WTC11 (cell line): ENCODE data around the gene TOGARAM2. TPM values are rescaled to one million over a fixed set of nuclear protein-coding genes. Genes with fewer than 3 reads are reported as not detected.

Source experiments
- ATAC-seq: fragments of 200-7000 bp; cut with Tn5 transposase; 2 replicates; pipeline ENCODE4 v1.10.0; 2021; ENCODE audit warnings: mild to moderate bottlenecking, moderate library complexity
- CTCF ChIA-PET: fragments of 300-600 bp; sonication (Branson Sonifier 250); formaldehyde crosslinking; loops from one replicate; lab custom pipeline; 2021; ENCODE audit warnings: antibody characterized with exemption; lab: Charles Lee
- POLR2A ChIA-PET: fragments of 350-600 bp; sonication (Branson Sonifier 250); formaldehyde crosslinking; loops from one replicate; lab custom pipeline; 2021; ENCODE audit warnings: antibody characterized with exemption; lab: Charles Lee
- DNase-seq: peaks from one replicate; pipeline ENCODE4 v3.0.0; 2021; ENCODE audit warnings: low spot score
- H3K27ac Mint-ChIP-seq: 2 replicates; pipeline ENCODE4 v1.8.0; 2021; ENCODE audit warnings: mixed read lengths
- H3K27me3 Mint-ChIP-seq: 2 replicates; pipeline ENCODE4 v1.8.0; 2021; ENCODE audit warnings: low read depth, mild to moderate bottlenecking, moderate library complexity, mixed read lengths
- H3K36me3 Mint-ChIP-seq: 2 replicates; pipeline ENCODE4 v1.8.0; 2021; ENCODE audit warnings: mixed read lengths
- H3K4me1 Mint-ChIP-seq: 2 replicates; pipeline ENCODE4 v1.8.0; 2022; ENCODE audit warnings: mixed read lengths
- H3K4me3 Mint-ChIP-seq: 2 replicates; pipeline ENCODE4 v1.8.0; 2021; ENCODE audit warnings: mild to moderate bottlenecking, moderate library complexity, mixed read lengths
- H3K9me3 Mint-ChIP-seq: 2 replicates; pipeline ENCODE4 v1.8.0; 2021; ENCODE audit warnings: mixed read lengths
- ARID4B ChIP-seq: sonication (generic); formaldehyde crosslinking; IDR thresholded peaks from 2 replicates; pipeline ENCODE4 v1.8.0; 2023; ENCODE audit warnings: missing genetic modification reagents, mild to moderate bottlenecking, borderline replicate concordance
- ATF1 ChIP-seq: sonication (generic); formaldehyde crosslinking; IDR thresholded peaks from 2 replicates; pipeline ENCODE4 v1.8.1; 2023; ENCODE audit warnings: mild to moderate bottlenecking, moderate library complexity, missing genetic modification reagents
- ATF2 ChIP-seq: sonication (generic); formaldehyde crosslinking; IDR thresholded peaks from 2 replicates; pipeline ENCODE4 v1.8.1; 2022; ENCODE audit warnings: low read depth, missing genetic modification reagents, borderline replicate concordance
- CDX4 ChIP-seq: fragments of 250-450 bp; sonication (Bioruptor Pico); IDR thresholded peaks from 2 replicates; pipeline ENCODE4 v1.9.0; 2021; ENCODE audit warnings: moderate library complexity, mild to moderate bottlenecking, inconsistent platforms, borderline replicate concordance
- E2F5 ChIP-seq: sonication (generic); formaldehyde crosslinking; IDR thresholded peaks from 2 replicates; pipeline ENCODE4 v1.8.1; 2022; ENCODE audit warnings: mild to moderate bottlenecking, moderate library complexity, missing genetic modification reagents
- EMX1 ChIP-seq: fragments of 250-450 bp; sonication (Bioruptor Pico); IDR thresholded peaks from 2 replicates; pipeline ENCODE4 v1.8.0; 2021; ENCODE audit warnings: mild to moderate bottlenecking
- ESRRA ChIP-seq: sonication (generic); formaldehyde crosslinking; IDR thresholded peaks from 2 replicates; pipeline ENCODE4 v1.8.1; 2022; ENCODE audit warnings: mild to moderate bottlenecking, missing genetic modification reagents, borderline replicate concordance
- ETV6 ChIP-seq: sonication (generic); formaldehyde crosslinking; IDR thresholded peaks from 2 replicates; pipeline ENCODE4 v1.8.1; 2022; ENCODE audit warnings: mild to moderate bottlenecking, missing genetic modification reagents
- FOXK1 ChIP-seq: sonication (generic); formaldehyde crosslinking; IDR thresholded peaks from 2 replicates; pipeline ENCODE4 v1.8.0; 2022; ENCODE audit warnings: mild to moderate bottlenecking, moderate library complexity, missing genetic modification reagents
- FOXP1 ChIP-seq: sonication (generic); formaldehyde crosslinking; IDR thresholded peaks from 2 replicates; pipeline ENCODE4 v1.8.0; 2022; ENCODE audit warnings: missing genetic modification reagents, mild to moderate bottlenecking, moderate library complexity, borderline replicate concordance
- FOXP4 ChIP-seq: sonication (generic); formaldehyde crosslinking; IDR thresholded peaks from 2 replicates; pipeline ENCODE4 v1.8.0; 2022; ENCODE audit warnings: mild to moderate bottlenecking, missing genetic modification reagents
- GTF2I ChIP-seq: fragments of 250-450 bp; sonication (Bioruptor Pico); conservative IDR thresholded peaks from 2 replicates; pipeline ENCODE4 v1.4.0; 2021; ENCODE audit warnings: mild to moderate bottlenecking
- IRF2 ChIP-seq: sonication (generic); formaldehyde crosslinking; IDR thresholded peaks from 2 replicates; pipeline ENCODE4 v1.8.0; 2022; ENCODE audit warnings: low read depth, missing genetic modification reagents, borderline replicate concordance
- NR1H2 ChIP-seq: sonication (generic); formaldehyde crosslinking; IDR thresholded peaks from 2 replicates; pipeline ENCODE4 v1.9.0; 2021; ENCODE audit warnings: mild to moderate bottlenecking, moderate library complexity, missing genetic modification reagents
- OVOL2 ChIP-seq: fragments of 250-450 bp; sonication (Bioruptor Pico); IDR thresholded peaks from 2 replicates; pipeline ENCODE4 v1.9.0; 2021; ENCODE audit warnings: mild to moderate bottlenecking, borderline replicate concordance
- PRRX2 ChIP-seq: fragments of 250-450 bp; sonication (Bioruptor Pico); IDR thresholded peaks from 2 replicates; pipeline ENCODE4 v1.8.0; 2021; ENCODE audit warnings: mild to moderate bottlenecking
- RORB ChIP-seq: fragments of 250-450 bp; sonication (Bioruptor Pico); IDR thresholded peaks from 2 replicates; pipeline ENCODE4 v1.9.0; 2021; ENCODE audit warnings: mild to moderate bottlenecking
- ZNF219 ChIP-seq: sonication (generic); formaldehyde crosslinking; IDR thresholded peaks from 2 replicates; pipeline ENCODE4 v1.8.0; 2023; ENCODE audit warnings: missing genetic modification reagents, mild to moderate bottlenecking, borderline replicate concordance
- ZNF232 ChIP-seq: sonication (generic); formaldehyde crosslinking; IDR thresholded peaks from 2 replicates; pipeline ENCODE4 v1.8.0; 2022; ENCODE audit warnings: mild to moderate bottlenecking, missing genetic modification reagents
- total RNA-seq: library from RNA; stranded (reverse); gene quantifications from 3 replicates; pipeline ENCODE4 v1.2.3, GENCODE V29; 2021
- TF ChIP-seq, protein P1 (sequence below): fragments of 250-450 bp; sonication (Bioruptor Pico); conservative IDR thresholded peaks from 2 replicates; pipeline ENCODE4 v1.9.0; 2021; ENCODE audit warnings: mild to moderate bottlenecking
- TF ChIP-seq, protein P2 (sequence below): sonication (generic); formaldehyde crosslinking; IDR thresholded peaks from 2 replicates; pipeline ENCODE4 v1.8.1; 2023; ENCODE audit warnings: mild to moderate bottlenecking, moderate library complexity, missing genetic modification reagents

The TOGARAM2 gene
- total RNA-seq, 1 experiment from 2014 or later = 1.0 TPM

- no peak for TF ChIP-seq E2F5 (CRISPR knock-in tag)
- no peak for TF ChIP-seq ATF1 (CRISPR knock-in tag)
- TF ChIP-seq PRRX2 (CRISPR knock-in tag) = no peak
- TF ChIP-seq FOXP1 = no peak
- no peak for TF ChIP-seq NR1H2 (CRISPR knock-in tag)
- TF ChIP-seq CDX4 (CRISPR knock-in tag) = no peak
- no peak for TF ChIP-seq ZNF219 (CRISPR knock-in tag)
- DNase-seq (no peak), ATAC-seq (no peak)
- Mint-ChIP-seq H3K36me3 (no peaks in the 10 kb centered on the region), H3K9me3 (0 out of 2 replicates have a peak, but pooled peaks cover 3% of the 10 kb centered on the region), H3K27me3 (no peaks in the 10 kb centered on the region), H3K27ac (no peak overlapping the region), H3K4me1 (no peaks in the 10 kb centered on the region), H3K4me3 (no peak overlapping the region)
- ChIA-PET CTCF (no interaction called here), POLR2A (no interaction called here)
Observed at GRCh38 chr2:28981620-28982376, 700 bp downstream of the TOGARAM2 start.

- no peak overlapping the region for H3K27ac Mint-ChIP-seq
- POLR2A ChIA-PET = no interaction called here
- DNase-seq (no peak), ATAC-seq (no peak)
- CTCF ChIA-PET = interaction anchor here (1.0 kb wide), 1 partner anchor 219 kb away, joined by 3 read pairs; no protein-coding TSS in a partner anchor
- H3K27me3 Mint-ChIP-seq = no peaks in the 10 kb centered on the region
- H3K4me3 Mint-ChIP-seq = no peak overlapping the region
- H3K4me1 Mint-ChIP-seq = no peaks in the 10 kb centered on the region
- 0 out of 2 replicates have a peak, but pooled peaks cover 3% of the 10 kb centered on the region for H3K9me3 Mint-ChIP-seq
- no peaks in the 10 kb centered on the region for H3K36me3 Mint-ChIP-seq
- TF ChIP-seq FOXP4 (CRISPR knock-in tag) (no peak), ZNF232 (CRISPR knock-in tag) (no peak), FOXK1 (no peak), ARID4B (CRISPR knock-in tag) (no peak), IRF2 (CRISPR knock-in tag) (no peak), ETV6 (CRISPR knock-in tag) (no peak), GTF2I (no peak), OVOL2 (no peak), EMX1 (CRISPR knock-in tag) (no peak), RORB (no peak), ESRRA (CRISPR knock-in tag) (no peak), ATF2 (CRISPR knock-in tag) (no peak)
- TF ChIP-seq, protein P1, sequence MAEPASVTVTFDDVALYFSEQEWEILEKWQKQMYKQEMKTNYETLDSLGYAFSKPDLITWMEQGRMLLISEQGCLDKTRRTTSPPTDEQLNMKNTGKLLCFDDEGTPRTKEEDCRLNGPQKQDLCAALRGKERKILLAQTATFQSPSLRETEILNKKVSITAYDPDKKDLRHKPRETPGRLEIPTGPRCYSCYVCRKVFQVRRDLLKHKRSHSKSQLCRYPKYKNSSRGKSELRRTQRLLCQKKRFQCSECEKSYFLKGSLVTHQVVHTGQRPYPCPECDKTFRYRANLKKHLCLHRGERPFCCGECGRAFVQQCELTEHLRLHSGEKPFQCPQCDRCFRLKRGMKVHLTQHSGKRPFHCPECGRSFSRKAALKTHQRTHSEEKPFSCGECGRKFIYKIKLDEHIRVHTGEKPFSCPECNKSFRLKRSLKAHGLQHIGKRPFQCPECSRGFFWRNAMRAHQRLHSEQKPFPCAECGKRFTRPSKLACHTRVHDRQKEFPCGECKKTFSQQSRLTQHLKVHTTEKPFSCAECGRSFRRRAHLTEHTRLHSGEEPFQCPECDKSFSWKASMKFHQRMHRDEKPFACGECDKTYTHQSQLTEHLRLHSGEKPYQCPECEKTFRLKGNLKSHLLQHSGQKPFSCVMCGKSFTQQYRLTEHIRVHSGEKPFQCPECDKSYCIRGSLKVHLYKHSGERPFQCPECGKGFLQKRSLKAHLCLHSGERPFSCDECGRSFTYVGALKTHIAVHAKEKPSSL = no peak
- TF ChIP-seq, protein P2, sequence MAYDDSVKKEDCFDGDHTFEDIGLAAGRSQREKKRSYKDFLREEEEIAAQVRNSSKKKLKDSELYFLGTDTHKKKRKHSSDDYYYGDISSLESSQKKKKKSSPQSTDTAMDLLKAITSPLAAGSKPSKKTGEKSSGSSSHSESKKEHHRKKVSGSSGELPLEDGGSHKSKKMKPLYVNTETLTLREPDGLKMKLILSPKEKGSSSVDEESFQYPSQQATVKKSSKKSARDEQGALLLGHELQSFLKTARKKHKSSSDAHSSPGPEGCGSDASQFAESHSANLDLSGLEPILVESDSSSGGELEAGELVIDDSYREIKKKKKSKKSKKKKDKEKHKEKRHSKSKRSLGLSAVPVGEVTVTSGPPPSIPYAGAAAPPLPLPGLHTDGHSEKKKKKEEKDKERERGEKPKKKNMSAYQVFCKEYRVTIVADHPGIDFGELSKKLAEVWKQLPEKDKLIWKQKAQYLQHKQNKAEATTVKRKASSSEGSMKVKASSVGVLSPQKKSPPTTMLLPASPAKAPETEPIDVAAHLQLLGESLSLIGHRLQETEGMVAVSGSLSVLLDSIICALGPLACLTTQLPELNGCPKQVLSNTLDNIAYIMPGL (CRISPR knock-in tag) = no peak
Observed at GRCh38 chr2:28982381-28982950, 1.4 kb downstream of the TOGARAM2 start.
